Prostate gland (tissue), 2 donors: Measurements from ENCODE around the gene CTNNA3. TPM values are rescaled to one million over a fixed set of nuclear protein-coding genes. Genes with fewer than 3 reads are reported as not detected.

Experiments
- DNase-seq: peaks from one replicate; pipeline ENCODE4 v3.0.0-alpha.2; 2019; ENCODE audit warnings: low spot score
- H3K27ac ChIP-seq, 2 donors: fragments of 200-600 bp; sonication (generic); 2 replicates each; pipeline ENCODE4 v1.5.1; 2017 to 2019
- H3K27me3 ChIP-seq: fragments of 200-600 bp; sonication (generic); replicated peaks from 2 replicates; pipeline ENCODE4 v1.5.1; 2019; ENCODE audit not compliant: insufficient read depth
- H3K36me3 ChIP-seq, 2 donors: fragments of 200-600 bp; sonication (generic); 1 replicate in 1 of 2; 2 replicates in 1 of 2; pipeline versions ENCODE4 v1.5.1 to v1.8.1; 2017 to 2019
- H3K4me1 ChIP-seq: fragments of 200-600 bp; sonication (generic); replicated peaks from 2 replicates; pipeline ENCODE4 v1.5.1; 2019
- H3K4me3 ChIP-seq, 2 donors: fragments of 200-600 bp; sonication (generic); 2 replicates each; pipeline ENCODE4 v1.5.1; 2017 to 2019
- H3K9me3 ChIP-seq: fragments of 200-600 bp; sonication (generic); 2 replicates; pipeline ENCODE4 v1.5.1; 2017
- POLR2A ChIP-seq: fragments of 450-650 bp; IDR thresholded peaks from one replicate; pipeline ENCODE4 v1.6.1; 2016; ENCODE audit warnings: antibody characterized with exemption, mild to moderate bottlenecking
- POLR2AphosphoS5 ChIP-seq: sonication (generic); formaldehyde crosslinking; IDR thresholded peaks from one replicate; pipeline ENCODE4 v1.6.1; 2017; ENCODE audit warnings: antibody characterized with exemption
- WGBS: methylation state at CpG from one replicate; pipeline ENCODE4 v1.1.5; 2018; 5-methylcytosine and 5-hydroxymethylcytosine counted together
- intact Hi-C: fragments of 100-400 bp; cut with DNase I; formaldehyde crosslinking; loops from one replicate; pipeline ENCODE4 v1.14.2; 2022
- total RNA-seq, 2 donors: library from RNA; depleted of rRNA; stranded (reverse); fragments of >200 nt; gene quantifications; one replicate each; pipeline ENCODE4 v1.1.0, GENCODE V29; 2016
- TF ChIP-seq, protein P1 (sequence below), 4 experiments: fragments of 200-600 bp in 2 of 4; fragments of 450-650 bp in 2 of 4; sonication (generic) in 2 of 4; IDR thresholded peaks; 1 replicate in 3 of 4; 2 replicates in 1 of 4; pipeline ENCODE4 v1.5.1; 2016 to 2019; ENCODE audit warnings: antibody characterized with exemption in 4 of 4, mild to moderate bottlenecking in 2 of 4, moderate library complexity in 2 of 4

The CTNNA3 gene
- total RNA-seq, 2 donors from 2014 or later: 0.27 to 7.2 TPM

DNA sequence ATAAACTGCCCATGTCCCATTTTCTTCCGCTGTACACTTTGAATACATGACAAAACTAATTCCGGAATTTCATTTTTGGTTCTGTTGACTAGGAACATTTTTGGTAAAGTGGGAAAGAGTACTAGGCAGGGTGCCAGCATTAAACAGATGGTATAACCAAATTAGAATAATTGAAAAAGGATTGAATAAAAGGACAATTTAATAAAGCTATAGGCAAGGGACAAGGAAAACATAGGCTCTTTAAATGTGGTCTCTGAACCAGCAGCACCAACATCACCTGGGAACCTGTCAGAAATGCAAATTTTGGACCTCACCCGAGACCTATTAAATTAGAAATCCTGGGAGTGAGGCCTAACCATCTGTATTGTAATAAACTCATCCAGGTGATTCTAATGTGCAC lies 393.3 kb downstream of the CTNNA3 start:
- no peaks in the 10 kb centered on the region for H3K4me1 ChIP-seq
- no peak for DNase-seq
- intact Hi-C loops: no loop called here
- no peak for TF ChIP-seq POLR2A
- TF ChIP-seq, protein P1, sequence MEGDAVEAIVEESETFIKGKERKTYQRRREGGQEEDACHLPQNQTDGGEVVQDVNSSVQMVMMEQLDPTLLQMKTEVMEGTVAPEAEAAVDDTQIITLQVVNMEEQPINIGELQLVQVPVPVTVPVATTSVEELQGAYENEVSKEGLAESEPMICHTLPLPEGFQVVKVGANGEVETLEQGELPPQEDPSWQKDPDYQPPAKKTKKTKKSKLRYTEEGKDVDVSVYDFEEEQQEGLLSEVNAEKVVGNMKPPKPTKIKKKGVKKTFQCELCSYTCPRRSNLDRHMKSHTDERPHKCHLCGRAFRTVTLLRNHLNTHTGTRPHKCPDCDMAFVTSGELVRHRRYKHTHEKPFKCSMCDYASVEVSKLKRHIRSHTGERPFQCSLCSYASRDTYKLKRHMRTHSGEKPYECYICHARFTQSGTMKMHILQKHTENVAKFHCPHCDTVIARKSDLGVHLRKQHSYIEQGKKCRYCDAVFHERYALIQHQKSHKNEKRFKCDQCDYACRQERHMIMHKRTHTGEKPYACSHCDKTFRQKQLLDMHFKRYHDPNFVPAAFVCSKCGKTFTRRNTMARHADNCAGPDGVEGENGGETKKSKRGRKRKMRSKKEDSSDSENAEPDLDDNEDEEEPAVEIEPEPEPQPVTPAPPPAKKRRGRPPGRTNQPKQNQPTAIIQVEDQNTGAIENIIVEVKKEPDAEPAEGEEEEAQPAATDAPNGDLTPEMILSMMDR (IDR thresholded peaks at IDR 0.05): no peak
- TF ChIP-seq POLR2AphosphoS5: no peak
- H3K27me3 ChIP-seq: no peaks in the 10 kb centered on the region
- H3K4me3 ChIP-seq: no peak overlapping the region
- H3K9me3 ChIP-seq: no peaks in the 10 kb centered on the region
- H3K27ac ChIP-seq: no peak overlapping the region
- 91% methylated on average over 3 of the region's 3 CpGs for WGBS
- no peaks in the 10 kb centered on the region for H3K36me3 ChIP-seq

DNA sequence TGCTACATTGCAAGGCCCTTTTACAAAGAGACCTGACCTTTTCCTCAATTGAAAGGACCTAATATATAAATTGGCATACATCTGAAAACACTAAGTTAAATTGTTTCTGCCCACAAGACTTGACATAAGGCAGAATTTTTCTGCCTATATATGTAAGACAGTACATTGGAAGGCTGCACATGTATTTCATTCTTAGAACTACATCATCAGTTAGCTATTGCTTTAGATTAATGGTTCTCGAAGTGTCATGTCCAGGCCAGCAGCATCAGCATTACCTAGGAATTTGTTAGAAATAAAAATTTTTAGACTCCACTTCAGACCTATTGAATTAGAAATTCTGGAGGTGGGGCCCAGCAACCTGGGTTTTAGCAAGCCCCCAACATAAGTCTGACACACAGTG lies 396.2 kb downstream of the CTNNA3 start:
- H3K9me3 ChIP-seq: no peaks in the 10 kb centered on the region
- no peak overlapping the region for H3K4me3 ChIP-seq
- 95% methylated on average over 1 of the region's 1 CpG for WGBS
- H3K27ac ChIP-seq: no peak overlapping the region
- DNase-seq: no peak
- no peaks in the 10 kb centered on the region for H3K27me3 ChIP-seq
- H3K36me3 ChIP-seq: no peaks in the 10 kb centered on the region
- H3K4me1 ChIP-seq: no peaks in the 10 kb centered on the region
- TF ChIP-seq, protein P1 (IDR thresholded peaks at IDR 0.05): no peak
- TF ChIP-seq POLR2AphosphoS5: no peak
- no peak for TF ChIP-seq POLR2A
- intact Hi-C loops: no loop called here

DNA sequence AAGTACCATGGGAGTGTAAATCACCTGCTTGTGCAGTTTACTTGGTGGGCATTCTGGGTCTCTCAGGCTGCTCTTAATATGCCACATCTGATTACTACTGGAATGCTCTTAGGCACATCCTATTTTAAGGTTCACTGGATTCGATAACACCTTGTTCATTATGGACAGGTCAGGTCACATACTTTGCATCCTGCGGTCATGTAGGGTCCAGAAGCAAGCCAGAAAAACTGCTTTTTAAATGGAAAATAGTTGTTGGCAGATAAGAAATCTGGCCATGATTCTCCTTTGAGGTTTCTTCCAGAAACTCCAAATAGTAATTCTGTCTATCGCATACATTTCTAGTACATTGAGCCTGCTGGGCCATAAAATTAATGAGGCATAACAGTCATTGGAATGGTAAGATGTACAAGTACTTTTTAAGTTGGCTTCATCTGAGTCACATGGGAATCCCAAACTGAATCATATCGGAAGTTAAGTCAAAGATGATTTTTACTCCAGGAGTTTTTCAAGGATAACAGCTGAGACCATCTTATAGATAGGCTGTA lies 398.3 kb downstream of the CTNNA3 start:
- DNase-seq: no peak
- no peak for TF ChIP-seq POLR2AphosphoS5
- TF ChIP-seq, protein P1 (IDR thresholded peaks at IDR 0.05): no peak
- TF ChIP-seq POLR2A: no peak
- intact Hi-C loops: no loop called here
- Histone ChIP-seq H3K9me3 (no peaks in the 10 kb centered on the region), H3K27me3 (no peaks in the 10 kb centered on the region), H3K4me3 (no peak overlapping the region), H3K36me3 (no peaks in the 10 kb centered on the region), H3K4me1 (no peaks in the 10 kb centered on the region), H3K27ac (no peak overlapping the region)
- WGBS: 41% methylated on average over 4 of the region's 4 CpGs

DNA sequence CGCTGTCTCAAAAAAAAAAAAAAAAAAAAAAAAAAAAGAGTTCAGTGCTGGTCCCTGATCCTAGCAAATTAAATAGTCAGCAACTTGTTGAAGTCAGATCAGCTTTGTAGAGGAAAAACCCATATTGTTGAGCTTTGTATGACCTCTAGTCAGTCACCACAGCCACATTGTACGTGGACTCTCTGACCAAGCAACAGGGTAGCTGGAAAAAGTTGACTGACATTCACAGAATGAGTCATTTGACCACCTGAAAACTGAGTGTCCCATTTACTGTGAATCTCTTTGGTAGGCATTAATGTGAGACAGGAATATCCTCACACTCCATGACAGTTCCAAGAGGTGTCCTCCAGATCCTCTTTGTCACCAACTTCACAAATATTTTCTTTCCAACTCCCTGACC lies 399.1 kb downstream of the CTNNA3 start:
- TF ChIP-seq, protein P1 (IDR thresholded peaks at IDR 0.05): no peak
- TF ChIP-seq POLR2AphosphoS5: no peak
- no peak for TF ChIP-seq POLR2A
- no peak for DNase-seq
- WGBS: 96% methylated on average over 2 of the region's 2 CpGs
- Histone ChIP-seq H3K4me1 (no peaks in the 10 kb centered on the region), H3K27me3 (no peaks in the 10 kb centered on the region), H3K4me3 (no peak overlapping the region), H3K36me3 (no peaks in the 10 kb centered on the region), H3K27ac (no peak overlapping the region), H3K9me3 (no peaks in the 10 kb centered on the region)
- intact Hi-C loops: no loop called here

DNA sequence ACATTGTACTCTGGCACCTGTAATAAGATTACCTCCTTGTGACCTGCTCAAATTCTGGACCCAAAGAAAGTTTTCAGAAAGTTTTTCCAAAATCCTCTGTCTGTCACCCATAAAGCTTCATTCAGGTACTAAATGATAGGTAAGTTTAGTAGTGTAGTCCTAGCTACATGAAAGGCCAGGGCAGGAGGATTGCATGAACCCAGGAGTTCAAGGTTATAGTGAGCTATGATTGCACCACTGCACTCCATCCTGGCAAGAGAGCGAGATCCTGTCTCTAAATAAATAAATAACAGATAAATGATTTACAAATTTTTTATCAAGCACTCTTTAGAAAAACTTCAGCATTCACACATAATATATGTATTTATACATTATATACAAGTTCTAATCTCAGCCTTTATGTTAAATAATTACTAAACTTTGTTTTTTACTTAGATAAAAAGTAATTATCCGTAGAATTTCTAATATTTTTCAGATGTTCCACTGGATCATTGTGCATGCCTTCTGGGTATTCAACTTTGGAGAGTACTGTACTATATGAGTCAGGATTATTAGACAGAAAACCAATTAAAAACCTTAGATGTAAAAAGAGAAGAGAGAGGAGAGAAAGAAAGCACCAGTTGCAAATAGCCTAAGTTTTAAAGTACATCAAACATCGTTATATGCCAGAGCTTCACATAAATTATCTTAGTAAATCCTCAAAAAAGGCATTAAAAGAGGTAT lies 407.1 kb downstream of the CTNNA3 start:
- TF ChIP-seq POLR2AphosphoS5 (no peak), POLR2A (no peak)
- TF ChIP-seq, protein P1 (IDR thresholded peaks at IDR 0.05): no peak
- 88% methylated on average over 3 of the region's 3 CpGs for WGBS
- no peak for DNase-seq
- Histone ChIP-seq H3K9me3 (no peaks in the 10 kb centered on the region), H3K4me3 (no peak overlapping the region), H3K27me3 (no peaks in the 10 kb centered on the region), H3K27ac (no peak overlapping the region), H3K36me3 (no peaks in the 10 kb centered on the region), H3K4me1 (no peaks in the 10 kb centered on the region)
- intact Hi-C loops: no loop called here
